ENCODE results near the gene EPB41L3.
"Not testable (repeated sequence)": the region's sequence is repeated elsewhere in the genome, so short reads cannot be mapped to it uniquely, and the experiment has no call there.

EPB41L3 gene

DNA sequence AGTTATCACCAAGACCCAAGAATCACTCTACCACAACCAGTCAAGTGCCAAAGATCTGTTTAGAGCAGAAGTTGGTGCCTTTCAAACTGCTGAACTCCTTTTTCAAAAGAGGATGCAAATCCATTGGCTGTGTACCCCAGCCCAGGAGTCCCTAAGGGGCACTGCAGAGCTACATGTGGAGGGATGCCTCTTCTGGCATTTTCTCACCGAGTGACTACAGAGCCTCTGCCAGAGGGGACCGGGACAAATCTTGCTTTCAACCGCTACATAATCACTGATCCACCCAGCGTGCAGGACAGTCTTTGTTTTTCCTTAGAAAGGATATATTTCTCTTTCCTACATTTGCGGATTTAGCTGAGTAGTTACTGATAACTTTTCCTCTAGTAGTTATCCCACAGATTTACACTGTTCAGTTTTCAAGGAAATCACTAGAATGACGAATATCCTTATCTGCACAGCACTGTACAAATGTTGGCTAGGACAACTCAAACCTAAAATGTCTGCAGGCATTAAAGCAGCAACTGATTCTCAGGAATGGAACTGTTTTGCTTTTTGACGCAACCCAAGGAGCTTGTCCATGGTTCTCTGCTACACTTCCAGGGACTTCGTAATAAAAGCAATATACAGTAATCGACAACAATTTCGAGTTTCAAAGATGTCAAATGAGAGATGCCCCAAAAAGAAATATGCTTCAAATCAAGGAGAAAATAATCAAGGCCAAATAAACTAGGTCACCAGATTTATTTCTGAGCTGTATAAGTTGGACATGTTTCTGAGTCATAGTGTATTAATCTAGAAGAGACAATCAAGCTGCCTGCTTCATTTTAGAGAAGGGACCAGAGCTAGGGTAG is 24.1 kb downstream of the EPB41L3 start:
- DNase-seq (ENCODE audit: low spot score in 2 of 2), result no peak
- H3K36me3 Mint-ChIP-seq, result no peaks in the 10 kb centered on the region

DNA sequence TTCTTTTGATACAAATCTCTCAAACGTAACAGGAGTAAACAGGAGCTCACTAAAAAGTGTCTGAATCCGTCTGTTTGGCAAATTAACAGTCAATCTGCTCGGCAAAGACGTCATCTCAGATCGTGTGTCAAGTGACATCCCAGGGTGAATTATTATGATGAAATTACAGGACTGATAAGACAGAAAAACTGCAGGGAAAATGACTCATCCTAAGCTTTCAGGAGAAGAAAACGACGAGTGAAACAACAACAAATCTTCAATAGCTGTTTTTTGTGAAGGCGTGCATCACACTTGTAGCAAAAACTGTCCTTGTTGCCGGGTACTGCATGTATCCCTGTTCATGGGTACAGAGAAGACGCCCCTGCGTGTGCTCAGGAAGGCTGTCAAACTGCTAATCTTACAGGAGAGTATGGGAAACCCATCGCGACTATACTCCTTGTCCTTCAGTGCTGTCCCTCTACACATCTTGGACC is 24.9 kb downstream of the EPB41L3 start:
- H3K27ac Mint-ChIP-seq, result no peak overlapping the region
- no peak for ATAC-seq (ENCODE audit: low read depth)
- H3K27me3 Mint-ChIP-seq, result peaks cover 3% of the 10 kb centered on the region
- H3K9me3 Mint-ChIP-seq, result no peaks in the 10 kb centered on the region
- no peak overlapping the region for H3K4me3 Mint-ChIP-seq
- H3K4me1 Mint-ChIP-seq, result peaks cover 14% of the 10 kb centered on the region
- DNase-seq (ENCODE audit: low spot score in 2 of 2), result no peak
- no peaks in the 10 kb centered on the region for H3K36me3 Mint-ChIP-seq

More for the DNA sequence above, 24.1 kb downstream of the EPB41L3 start:
- Mint-ChIP-seq H3K27ac (no peak overlapping the region), H3K4me1 (peaks cover 14% of the 10 kb centered on the region), H3K4me3 (no peak overlapping the region), H3K9me3 (no peaks in the 10 kb centered on the region), H3K27me3 (peaks cover 5% of the 10 kb centered on the region)
- ATAC-seq (ENCODE audit: low read depth), result no peak

DNA sequence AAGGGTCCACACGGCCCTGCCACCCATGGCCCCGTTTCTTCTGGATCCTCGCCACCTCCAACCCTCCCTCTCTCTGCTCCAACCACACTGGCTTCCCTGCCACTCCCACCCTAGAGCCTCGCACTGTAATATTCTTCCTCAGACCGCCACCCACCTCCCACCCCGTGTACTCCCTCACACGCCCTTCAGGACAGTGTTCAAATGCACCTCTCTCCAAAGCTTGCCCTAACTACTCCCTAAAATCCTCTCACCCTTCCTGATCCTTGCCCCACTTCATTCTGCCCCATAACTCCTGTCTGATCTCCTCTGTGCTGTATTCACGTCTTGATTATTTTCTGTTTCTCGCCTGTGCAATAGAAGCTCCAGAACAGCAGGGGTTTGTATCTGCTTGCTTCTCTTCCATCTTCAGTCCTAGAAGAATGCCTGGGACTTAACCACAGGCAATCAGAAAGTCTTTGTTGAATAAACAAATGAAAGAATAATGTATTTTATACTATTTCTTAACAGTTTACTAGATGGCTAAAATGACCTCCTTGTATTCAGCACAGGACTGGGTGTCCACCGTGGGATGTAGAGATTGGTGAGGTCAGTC is 25.5 kb downstream of the EPB41L3 start:
- DNase-seq (ENCODE audit: low spot score in 2 of 2) (no peak), ATAC-seq (ENCODE audit: low read depth) (no peak)
- Mint-ChIP-seq H3K4me1 (peaks cover 14% of the 10 kb centered on the region), H3K36me3 (no peaks in the 10 kb centered on the region), H3K4me3 (no peak overlapping the region), H3K27me3 (peaks cover 3% of the 10 kb centered on the region), H3K9me3 (no peaks in the 10 kb centered on the region), H3K27ac (no peak overlapping the region)

DNA sequence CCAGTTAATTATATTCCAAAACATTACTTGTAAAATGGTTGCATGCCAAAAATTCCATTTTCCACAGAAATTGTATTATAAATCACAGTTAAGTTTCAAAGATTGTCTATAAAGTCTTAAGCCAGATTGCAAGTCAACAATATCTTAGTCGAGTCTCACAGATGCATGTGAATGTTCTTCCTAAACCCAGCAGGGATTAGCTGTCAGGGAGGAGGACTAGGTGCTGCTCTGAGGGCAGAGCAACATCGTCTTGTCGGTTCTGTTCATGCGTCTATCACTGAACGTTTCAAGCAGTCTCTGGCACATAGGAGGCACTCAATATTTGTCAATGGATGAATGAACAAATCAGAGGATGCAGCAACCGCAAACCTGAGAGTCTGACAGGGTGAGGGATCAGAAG is 27.0 kb downstream of the EPB41L3 start:
- H3K9me3 Mint-ChIP-seq, result no peaks in the 10 kb centered on the region
- no peak for ATAC-seq (ENCODE audit: low read depth)

DNA sequence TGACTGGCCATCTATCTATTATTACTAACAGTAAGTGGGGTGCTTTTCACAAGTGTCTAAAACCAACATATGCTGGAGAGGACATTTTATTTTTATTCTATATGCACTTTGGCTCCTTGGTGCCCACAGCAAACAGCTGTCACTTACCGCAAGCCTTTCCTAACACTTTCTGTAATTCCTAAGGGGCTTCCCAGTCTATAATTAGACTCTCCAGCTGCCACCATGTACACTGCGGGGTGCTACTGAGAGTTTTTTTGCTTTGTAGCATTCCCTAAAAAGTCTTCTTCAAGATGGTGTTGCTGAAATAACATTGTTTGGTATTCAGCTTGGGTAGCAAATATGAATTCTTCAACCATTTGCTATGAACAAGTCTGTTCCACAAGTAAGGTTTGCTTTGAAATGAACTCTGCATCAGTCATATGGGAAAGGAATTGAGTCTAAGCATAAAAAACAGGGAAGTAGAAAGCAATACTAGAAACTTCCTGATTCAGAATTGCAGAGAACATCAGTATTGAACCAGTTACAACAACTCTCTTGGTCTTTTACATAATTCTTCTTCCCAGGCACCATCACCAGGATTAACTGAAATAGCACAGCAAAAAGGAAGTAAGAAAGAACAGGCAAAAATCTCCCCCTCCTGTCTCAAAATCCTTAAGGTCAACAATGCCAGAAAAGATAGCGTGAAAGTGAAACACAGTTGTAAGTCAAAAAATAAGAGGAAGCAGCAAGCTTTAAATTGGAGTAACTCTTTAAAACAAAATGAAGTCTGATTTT is 28.6 kb downstream of the EPB41L3 start:
- Mint-ChIP-seq H3K36me3 (no peaks in the 10 kb centered on the region), H3K27me3 (peaks cover 3% of the 10 kb centered on the region), H3K4me3 (peak overlapping the region; percentile 82), H3K4me1 (peaks cover 14% of the 10 kb centered on the region), H3K27ac (peak overlapping the region; percentile 60), H3K9me3 (no peaks in the 10 kb centered on the region)
- ATAC-seq (ENCODE audit: low read depth) (peak; percentile 47), DNase-seq (ENCODE audit: low spot score in 2 of 2) (no peak)

More for the DNA sequence above, 27.0 kb downstream of the EPB41L3 start:
- Mint-ChIP-seq H3K36me3 (no peaks in the 10 kb centered on the region), H3K27ac (no peak overlapping the region), H3K4me1 (peaks cover 14% of the 10 kb centered on the region), H3K27me3 (peaks cover 3% of the 10 kb centered on the region), H3K4me3 (no peak overlapping the region)
- no peak for DNase-seq (ENCODE audit: low spot score in 2 of 2)

DNA sequence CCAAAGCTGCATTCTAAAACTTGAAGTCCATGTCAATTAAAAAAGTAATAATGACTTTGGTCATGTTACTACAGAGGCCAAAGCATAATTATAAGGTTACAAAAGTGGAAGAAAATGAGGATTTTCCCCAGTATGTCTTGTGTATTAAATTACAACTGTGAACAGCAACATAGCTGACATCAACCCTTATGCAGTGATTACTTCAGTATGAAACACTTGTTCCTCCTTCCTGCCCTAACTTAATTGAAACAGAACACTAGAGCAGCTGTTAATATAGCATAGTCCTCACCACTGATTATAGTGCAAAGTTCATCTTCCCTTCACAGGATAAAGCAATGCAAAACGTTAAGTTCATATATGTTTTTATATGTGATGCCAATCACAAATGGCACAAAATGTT is 29.9 kb downstream of the EPB41L3 start:
- no peak overlapping the region for H3K4me3 Mint-ChIP-seq
- peaks cover 14% of the 10 kb centered on the region for H3K4me1 Mint-ChIP-seq
- ATAC-seq (ENCODE audit: low read depth), result no peak

DNA sequence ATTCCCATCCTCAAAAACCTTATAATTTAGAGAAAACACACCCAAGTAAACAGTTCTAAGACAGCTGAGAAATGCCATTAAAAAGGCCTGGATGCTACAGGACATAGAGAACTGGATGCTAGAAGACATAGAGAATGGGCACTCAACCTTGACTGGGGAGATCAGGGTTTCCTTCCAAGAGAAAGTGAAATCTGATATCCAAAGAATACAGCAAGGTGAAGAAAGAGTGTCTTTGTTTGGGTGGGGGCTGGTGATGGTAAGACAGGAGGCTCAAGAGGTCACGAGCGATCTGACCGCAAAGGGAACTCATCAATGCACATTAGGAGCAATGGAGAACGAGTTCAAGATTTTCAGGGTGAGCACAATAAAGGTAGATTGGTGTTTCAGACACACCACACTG is 31.6 kb downstream of the EPB41L3 start:
- no peak for ATAC-seq (ENCODE audit: low read depth)
- DNase-seq (ENCODE audit: low spot score in 2 of 2), result no peak
- peaks cover 2% of the 10 kb centered on the region for H3K27me3 Mint-ChIP-seq
- no peaks in the 10 kb centered on the region for H3K36me3 Mint-ChIP-seq
- H3K27ac Mint-ChIP-seq, result no peak overlapping the region
- H3K9me3 Mint-ChIP-seq, result no peaks in the 10 kb centered on the region
- H3K4me1 Mint-ChIP-seq, result peaks cover 14% of the 10 kb centered on the region
- H3K4me3 Mint-ChIP-seq, result no peak overlapping the region

More for the DNA sequence above, 29.9 kb downstream of the EPB41L3 start:
- Mint-ChIP-seq H3K27me3 (peaks cover 3% of the 10 kb centered on the region), H3K27ac (no peak overlapping the region), H3K9me3 (no peaks in the 10 kb centered on the region), H3K36me3 (no peaks in the 10 kb centered on the region)
- DNase-seq (ENCODE audit: low spot score in 2 of 2), result no peak

DNA sequence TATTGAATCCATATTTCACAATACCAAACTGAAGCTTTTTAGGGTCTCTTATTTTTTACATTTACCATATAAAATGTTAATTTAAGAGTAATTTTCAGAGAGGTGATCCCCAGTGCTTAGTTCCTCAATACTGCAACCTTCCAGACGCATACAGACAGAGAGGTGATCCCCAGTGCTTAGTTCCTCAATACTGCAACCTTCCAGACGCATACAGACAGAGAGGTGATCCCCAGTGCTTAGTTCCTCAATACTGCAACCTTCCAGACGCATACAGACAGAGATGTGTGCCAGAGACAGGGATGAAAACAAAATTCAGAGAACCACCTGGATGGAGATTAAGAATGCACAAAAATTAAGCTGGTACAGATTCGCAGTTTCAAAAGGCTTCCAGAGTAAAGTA is 32.3 kb downstream of the EPB41L3 start:
- peaks cover 14% of the 10 kb centered on the region for H3K4me1 Mint-ChIP-seq
- DNase-seq (ENCODE audit: low spot score in 2 of 2); H3K9me3 Mint-ChIP-seq; H3K4me3 Mint-ChIP-seq; H3K36me3 Mint-ChIP-seq; H3K27ac Mint-ChIP-seq; H3K27me3 Mint-ChIP-seq: not testable (repeated sequence)
- peak; percentile 71 for ATAC-seq (ENCODE audit: low read depth)

DNA sequence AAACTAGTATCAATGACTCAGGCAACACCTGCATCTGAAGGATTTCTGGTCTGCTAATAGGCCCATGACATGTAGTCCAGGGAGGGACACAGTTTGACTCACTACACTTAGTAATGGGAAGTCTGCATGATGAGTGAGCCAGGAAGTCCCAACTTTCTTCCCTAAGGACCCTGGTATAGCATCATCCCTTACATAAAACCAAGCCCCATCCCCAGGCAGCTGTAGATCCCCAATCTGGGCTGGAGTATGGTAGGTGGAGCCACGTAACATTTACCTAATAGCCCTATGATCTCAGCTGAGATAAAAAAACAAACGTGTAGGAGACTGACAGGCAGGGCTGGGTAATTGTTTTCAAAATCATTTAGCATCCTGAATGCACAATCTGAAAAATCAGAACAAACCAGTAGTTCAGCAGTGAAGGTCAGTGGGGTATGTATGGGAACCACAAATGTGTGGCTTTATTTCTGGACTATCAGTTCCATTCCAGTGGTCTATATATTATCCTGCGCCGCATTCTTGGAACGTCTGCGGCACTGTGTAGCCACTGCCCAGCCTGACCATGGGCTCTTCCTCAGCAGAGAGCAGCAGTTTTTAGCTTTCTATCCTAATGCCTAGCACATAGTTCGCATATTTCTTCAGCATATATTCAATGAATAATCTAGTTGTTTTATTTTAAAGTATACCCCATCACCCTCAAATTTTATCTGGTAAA is 33.5 kb downstream of the EPB41L3 start:
- H3K4me1 Mint-ChIP-seq, result peaks cover 5% of the 10 kb centered on the region
- ATAC-seq (ENCODE audit: low read depth) (no peak), DNase-seq (ENCODE audit: low spot score in 2 of 2) (no peak)
- no peak overlapping the region for H3K4me3 Mint-ChIP-seq
- H3K27me3 Mint-ChIP-seq, result peaks cover 12% of the 10 kb centered on the region
- no peak overlapping the region for H3K27ac Mint-ChIP-seq
- no peaks in the 10 kb centered on the region for H3K36me3 Mint-ChIP-seq
- peaks cover 1% of the 10 kb centered on the region for H3K9me3 Mint-ChIP-seq

DNA sequence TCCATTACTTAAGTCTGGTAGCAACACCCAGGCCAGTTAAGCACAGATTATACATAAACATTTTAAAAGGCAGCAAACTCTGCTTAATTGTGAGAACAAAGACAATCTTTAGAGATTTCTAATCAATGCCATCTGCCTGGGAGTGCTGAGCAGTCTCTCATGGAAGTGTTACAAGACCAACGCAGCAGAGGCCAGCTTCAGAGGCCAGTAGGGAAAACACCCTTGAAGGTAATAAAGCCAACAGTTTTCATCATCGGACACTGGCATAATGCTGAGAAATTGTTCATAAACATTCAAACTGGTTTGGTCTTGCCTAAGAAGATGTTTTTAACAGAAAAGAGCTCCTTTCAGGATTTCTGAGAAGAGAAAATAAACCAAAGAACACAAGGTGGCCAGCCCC is 35.0 kb downstream of the EPB41L3 start:
- peaks cover 16% of the 10 kb centered on the region for H3K27me3 Mint-ChIP-seq
- DNase-seq (ENCODE audit: low spot score in 2 of 2) (no peak), ATAC-seq (ENCODE audit: low read depth) (no peak)
- no peak overlapping the region for H3K4me3 Mint-ChIP-seq
- no peak overlapping the region for H3K27ac Mint-ChIP-seq
- H3K36me3 Mint-ChIP-seq, result no peaks in the 10 kb centered on the region
- H3K4me1 Mint-ChIP-seq, result no peaks in the 10 kb centered on the region
- H3K9me3 Mint-ChIP-seq, result peaks cover 1% of the 10 kb centered on the region

DNA sequence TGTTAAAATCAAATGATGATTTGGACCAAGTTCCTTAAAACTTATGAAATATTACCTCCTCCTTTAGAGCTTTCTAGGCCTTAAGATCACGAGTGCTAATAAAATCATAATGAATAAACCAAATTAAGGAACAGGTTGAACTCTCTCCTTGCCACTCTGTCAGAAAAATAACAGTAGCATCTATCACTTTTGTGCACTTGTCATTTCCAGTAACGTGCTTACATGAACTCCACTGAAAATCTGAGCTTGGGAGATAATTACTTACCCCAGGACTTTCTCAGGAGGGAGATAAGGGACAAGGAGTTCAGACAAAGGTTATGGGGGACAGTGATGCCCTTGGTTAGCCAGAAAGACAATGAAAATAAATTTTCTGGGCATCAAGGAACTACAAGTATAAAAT is 36.0 kb downstream of the EPB41L3 start:
- peaks cover 1% of the 10 kb centered on the region for H3K9me3 Mint-ChIP-seq

DNA sequence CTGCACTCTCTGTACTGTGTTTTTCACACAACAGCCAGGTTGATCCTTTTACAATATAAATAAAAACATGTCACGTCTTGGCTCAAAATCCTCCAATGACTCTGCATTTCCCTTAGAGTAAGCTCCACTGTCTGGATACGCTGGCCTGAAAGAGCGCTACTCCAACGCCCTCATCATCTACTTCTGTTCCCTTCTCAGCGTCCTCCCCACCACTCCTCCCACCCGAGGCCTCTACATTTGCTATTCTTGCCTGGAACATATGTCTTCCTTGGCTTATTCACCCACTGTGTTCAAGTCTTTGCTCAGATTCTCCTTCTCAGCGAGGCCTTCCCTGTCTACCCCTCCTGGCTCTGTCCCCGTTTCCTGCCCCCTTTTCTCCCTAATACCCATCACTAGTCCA is 37.6 kb downstream of the EPB41L3 start:
- H3K36me3 Mint-ChIP-seq, result no peaks in the 10 kb centered on the region
- no peak for ATAC-seq (ENCODE audit: low read depth)
- no peaks in the 10 kb centered on the region for H3K4me1 Mint-ChIP-seq
- no peak overlapping the region for H3K4me3 Mint-ChIP-seq
- no peak for DNase-seq (ENCODE audit: low spot score in 2 of 2)
- no peak overlapping the region for H3K27ac Mint-ChIP-seq
- peaks cover 16% of the 10 kb centered on the region for H3K27me3 Mint-ChIP-seq
- peaks cover 1% of the 10 kb centered on the region for H3K9me3 Mint-ChIP-seq

More for the DNA sequence above, 36.0 kb downstream of the EPB41L3 start:
- Mint-ChIP-seq H3K27ac (no peak overlapping the region), H3K36me3 (no peaks in the 10 kb centered on the region), H3K27me3 (peaks cover 16% of the 10 kb centered on the region), H3K4me3 (no peak overlapping the region), H3K4me1 (no peaks in the 10 kb centered on the region)
- ATAC-seq (ENCODE audit: low read depth) (no peak), DNase-seq (ENCODE audit: low spot score in 2 of 2) (no peak)

DNA sequence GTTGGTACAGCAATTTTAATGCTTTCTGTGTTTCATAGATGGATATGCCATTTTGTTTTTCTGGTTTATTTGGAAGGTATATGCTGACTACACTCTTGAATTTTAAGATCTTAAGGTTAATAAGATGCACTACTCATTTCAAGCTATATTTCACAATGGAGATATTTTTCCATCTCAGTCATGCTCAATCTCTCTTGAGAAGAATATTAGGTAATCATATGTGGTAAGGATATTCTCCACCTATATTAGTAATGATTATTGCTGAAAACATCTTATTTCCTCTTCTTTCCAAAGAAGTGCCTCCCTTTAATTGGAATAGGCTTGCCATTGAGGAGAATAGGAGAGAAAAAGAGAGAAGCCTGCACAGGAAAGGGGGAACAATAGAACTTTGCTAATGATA is 40.1 kb downstream of the EPB41L3 start:
- peaks cover 16% of the 10 kb centered on the region for H3K27me3 Mint-ChIP-seq
- no peaks in the 10 kb centered on the region for H3K36me3 Mint-ChIP-seq
- H3K9me3 Mint-ChIP-seq, result peaks cover 1% of the 10 kb centered on the region
- H3K27ac Mint-ChIP-seq, result no peak overlapping the region
- no peak for ATAC-seq (ENCODE audit: low read depth)
- H3K4me1 Mint-ChIP-seq, result no peaks in the 10 kb centered on the region
- H3K4me3 Mint-ChIP-seq, result no peak overlapping the region
- DNase-seq (ENCODE audit: low spot score in 2 of 2), result no peak
